Activated CD4-positive, alpha-beta memory T cell treated with anti-CD3 and anti-CD28 coated beads for 36 hours (primary cell): ENCODE measurements around the gene CFAP53. TPM values are rescaled to one million over a fixed set of nuclear protein-coding genes. Genes with fewer than 3 reads are reported as not detected.
"Not testable (repeated sequence)": the region's sequence is repeated elsewhere in the genome, so short reads cannot be mapped to it uniquely, and the experiment has no call there.

Source experiments
- CTCF ChIA-PET: fragments of 350-600 bp; sonication (Branson Sonifier 250); formaldehyde crosslinking; loops from one replicate; lab custom pipeline; 2021; ENCODE audit warnings: antibody characterized with exemption, inconsistent platforms; lab: Charles Lee
- POLR2A ChIA-PET: fragments of 350-600 bp; sonication (Branson Sonifier 250); formaldehyde crosslinking; loops from one replicate; lab custom pipeline; 2021; ENCODE audit warnings: antibody characterized with exemption; lab: Charles Lee
- DNase-seq: peaks from one replicate; pipeline ENCODE4 v3.0.0-alpha.2; 2020
- H3K27ac Mint-ChIP-seq: one replicate; pipeline ENCODE4 v1.8.0; 2021; ENCODE audit warnings: mixed read lengths
- H3K27me3 Mint-ChIP-seq: one replicate; pipeline ENCODE4 v1.8.0; 2021; ENCODE audit warnings: mixed read lengths
- H3K36me3 Mint-ChIP-seq: one replicate; pipeline ENCODE4 v1.8.0; 2021; ENCODE audit warnings: mixed read lengths
- H3K4me1 Mint-ChIP-seq: one replicate; pipeline ENCODE4 v1.8.0; 2021; ENCODE audit warnings: low read depth, mixed read lengths
- H3K4me3 Mint-ChIP-seq: one replicate; pipeline ENCODE4 v1.8.0; 2021; ENCODE audit warnings: mild to moderate bottlenecking, mixed read lengths
- H3K9me3 Mint-ChIP-seq: one replicate; pipeline ENCODE4 v1.8.0; 2021; ENCODE audit warnings: mixed read lengths
- intact Hi-C: fragments of 100-400 bp; cut with micrococcal nuclease; formaldehyde crosslinking; loops from one replicate; pipeline ENCODE4 v1.15.1; 2023
- total RNA-seq, 2 experiments: library from RNA; stranded (reverse); gene quantifications; one replicate each; pipeline ENCODE4 v1.2.3, GENCODE V29; 2021

The CFAP53 gene
- total RNA-seq, 2 experiments from 2014 or later: 0.26 to 0.48 TPM

DNA sequence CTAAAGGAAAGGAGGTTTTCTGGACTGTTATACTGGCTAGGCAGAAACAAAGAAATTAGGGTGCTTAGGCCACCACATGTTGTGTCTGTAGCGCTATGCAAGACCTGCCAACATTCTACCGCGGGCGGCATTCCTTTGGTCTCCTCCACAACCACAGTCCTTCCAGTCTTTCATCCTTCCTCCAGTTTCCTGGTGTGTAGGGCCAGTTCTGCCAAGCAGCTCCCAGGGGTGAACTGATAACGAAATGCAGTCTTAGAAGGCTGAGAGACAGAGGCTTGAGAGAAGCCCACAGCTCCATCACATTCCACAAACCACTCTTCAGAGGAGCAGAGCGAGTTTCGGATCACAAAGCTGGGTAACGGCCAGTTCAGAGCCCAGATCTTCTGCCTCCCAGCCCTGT, 40.6 kb upstream of the CFAP53 start:
- H3K36me3 Mint-ChIP-seq: no peaks in the 10 kb centered on the region
- no peak for DNase-seq
- intact Hi-C loops: loop anchor here (1.0 to 5.0 kb wide), 3 partner anchors 9 to 68 kb away; partner anchors contain the start of genes CFAP53 and SKA1
- H3K27me3 Mint-ChIP-seq: peaks cover 9% of the 10 kb centered on the region
- peaks cover 4% of the 10 kb centered on the region for H3K9me3 Mint-ChIP-seq
- peaks cover 4% of the 10 kb centered on the region for H3K4me1 Mint-ChIP-seq
- ChIA-PET POLR2A (interaction anchor here (0.7 kb wide), 1 partner anchor 41 kb away, joined by 3 read pairs; no protein-coding TSS in a partner anchor), CTCF (interaction anchor here (1.7 kb wide), 1 partner anchor 50 kb away, joined by 9 read pairs; no protein-coding TSS in a partner anchor)
- H3K4me3 Mint-ChIP-seq: peak overlapping the region; percentile 83
- H3K27ac Mint-ChIP-seq: no peak overlapping the region

DNA sequence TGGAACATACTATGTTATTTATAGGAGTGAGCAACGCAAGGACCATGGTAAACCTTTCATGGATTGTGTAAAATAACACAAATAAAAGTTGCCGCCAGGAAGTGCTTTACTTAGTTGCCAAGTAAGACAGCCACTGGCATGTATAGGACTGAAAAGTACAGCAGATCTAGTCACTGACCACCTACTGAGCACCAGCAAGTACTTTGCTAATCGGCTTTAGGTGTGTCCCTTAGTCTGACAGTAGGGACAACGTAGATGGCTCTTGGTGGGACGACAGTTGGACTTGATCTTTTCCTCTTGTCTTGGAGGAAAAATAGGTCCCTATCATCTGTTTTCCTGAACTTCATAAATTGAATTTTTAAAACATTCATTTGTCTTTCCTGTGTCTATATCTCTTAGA, 34.8 kb upstream of the CFAP53 start:
- ChIA-PET POLR2A (no interaction called here), CTCF (no interaction called here)
- peaks cover 26% of the 10 kb centered on the region for H3K27me3 Mint-ChIP-seq
- intact Hi-C loops: no loop called here
- peaks cover 4% of the 10 kb centered on the region for H3K9me3 Mint-ChIP-seq
- H3K4me3 Mint-ChIP-seq: no peak overlapping the region
- no peaks in the 10 kb centered on the region for H3K36me3 Mint-ChIP-seq
- peaks cover 10% of the 10 kb centered on the region for H3K4me1 Mint-ChIP-seq
- no peak for DNase-seq
- H3K27ac Mint-ChIP-seq: no peak overlapping the region

DNA sequence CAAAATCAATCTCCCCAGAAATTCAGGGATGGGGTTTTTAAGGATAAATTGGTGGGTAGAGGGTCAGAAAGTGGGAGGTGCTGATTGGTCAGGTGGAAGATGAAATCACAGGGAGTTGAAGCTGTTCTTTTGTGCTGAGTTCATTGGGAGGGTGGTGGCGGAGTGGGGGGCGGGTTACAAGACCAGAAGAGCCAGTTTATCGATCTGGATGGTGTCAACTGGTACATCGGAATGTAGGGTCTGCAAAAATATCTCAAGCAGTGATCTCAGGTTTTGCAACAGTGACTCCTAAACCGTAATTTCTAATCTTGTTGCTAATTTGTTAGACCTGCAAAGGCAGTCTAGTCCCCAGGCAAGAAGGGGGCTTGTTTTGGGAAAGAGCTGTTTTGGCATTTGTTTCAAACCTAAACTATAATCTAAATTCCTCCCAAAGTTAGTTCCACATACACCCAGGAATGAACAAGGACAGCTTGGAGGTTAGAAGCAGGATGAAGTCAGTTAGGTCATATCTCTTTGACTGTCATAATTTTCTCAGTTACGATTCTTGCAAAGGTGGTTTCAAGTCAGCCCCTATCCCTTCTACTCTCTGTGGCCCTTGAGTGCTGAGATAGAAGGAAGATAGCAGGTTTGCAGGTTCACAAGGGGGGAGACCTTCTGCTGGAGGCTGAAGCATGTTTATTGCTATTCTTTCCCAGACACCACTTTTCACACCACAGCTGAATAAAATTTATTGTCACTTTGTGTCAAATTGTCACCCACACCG, 33.5 kb upstream of the CFAP53 start:
- no peak overlapping the region for H3K4me3 Mint-ChIP-seq
- no peak for DNase-seq

DNA sequence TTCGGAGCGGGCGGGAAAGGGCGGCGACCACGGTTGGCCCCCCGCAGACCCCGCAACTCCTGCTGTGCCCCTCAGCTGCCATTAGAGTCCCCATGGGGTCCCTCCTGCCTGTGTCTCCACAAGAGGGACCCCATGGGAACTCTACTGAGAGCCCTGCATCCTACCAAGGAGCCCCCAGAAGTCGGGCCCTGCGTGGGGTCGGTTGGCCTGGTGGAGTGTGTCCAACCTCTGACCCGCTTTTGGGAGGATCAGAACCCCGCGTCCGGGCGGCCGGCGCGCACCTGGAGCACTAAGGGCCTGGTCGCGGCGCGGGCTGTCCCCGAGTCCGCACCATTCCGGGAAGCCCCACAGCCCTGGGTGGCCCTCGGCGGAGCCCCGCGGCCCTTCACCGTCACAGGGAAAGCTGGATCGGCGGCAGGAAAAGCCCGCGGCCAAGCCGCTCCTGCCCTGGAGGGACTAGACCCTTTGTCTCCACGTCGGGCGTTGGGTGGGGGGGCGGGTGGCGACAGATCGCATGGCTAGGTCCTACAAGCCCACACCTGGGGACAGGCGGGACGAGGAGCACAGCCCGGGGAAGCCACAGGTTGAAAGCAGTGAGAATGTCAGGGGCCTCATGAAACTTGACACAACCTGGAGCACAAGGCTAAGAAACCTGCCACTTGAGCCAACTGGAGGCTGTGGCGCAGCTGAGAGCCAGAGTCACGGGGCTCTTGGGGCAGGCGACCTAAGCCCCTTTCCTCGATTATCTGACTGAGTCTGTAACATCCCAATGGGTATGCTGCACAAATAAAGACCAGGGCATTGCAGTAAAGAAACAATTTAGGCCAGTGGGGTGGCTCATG, 32.4 kb upstream of the CFAP53 start:
- ChIA-PET CTCF (interaction anchor here (1.3 kb wide), 1 partner anchor 59 kb away, joined by 4 read pairs; no protein-coding TSS in a partner anchor), POLR2A (no interaction called here)
- intact Hi-C loops: loop anchor here (1.0 kb wide), 2 partner anchors 9 to 10 kb away; no protein-coding TSS in a partner anchor
- DNase-seq: no peak
- Mint-ChIP-seq H3K27me3 (peaks cover 19% of the 10 kb centered on the region), H3K27ac (no peak overlapping the region), H3K4me3 (peak overlapping the region; percentile 72), H3K9me3 (no peaks in the 10 kb centered on the region), H3K4me1 (peaks cover 10% of the 10 kb centered on the region), H3K36me3 (no peaks in the 10 kb centered on the region)

More for the DNA sequence above, 33.5 kb upstream of the CFAP53 start:
- intact Hi-C loops: no loop called here
- peaks cover 10% of the 10 kb centered on the region for H3K4me1 Mint-ChIP-seq
- H3K27ac Mint-ChIP-seq: no peak overlapping the region
- H3K36me3 Mint-ChIP-seq: no peaks in the 10 kb centered on the region
- H3K27me3 Mint-ChIP-seq: peaks cover 22% of the 10 kb centered on the region
- no peaks in the 10 kb centered on the region for H3K9me3 Mint-ChIP-seq
- CTCF ChIA-PET: no interaction called here
- POLR2A ChIA-PET: no interaction called here

DNA sequence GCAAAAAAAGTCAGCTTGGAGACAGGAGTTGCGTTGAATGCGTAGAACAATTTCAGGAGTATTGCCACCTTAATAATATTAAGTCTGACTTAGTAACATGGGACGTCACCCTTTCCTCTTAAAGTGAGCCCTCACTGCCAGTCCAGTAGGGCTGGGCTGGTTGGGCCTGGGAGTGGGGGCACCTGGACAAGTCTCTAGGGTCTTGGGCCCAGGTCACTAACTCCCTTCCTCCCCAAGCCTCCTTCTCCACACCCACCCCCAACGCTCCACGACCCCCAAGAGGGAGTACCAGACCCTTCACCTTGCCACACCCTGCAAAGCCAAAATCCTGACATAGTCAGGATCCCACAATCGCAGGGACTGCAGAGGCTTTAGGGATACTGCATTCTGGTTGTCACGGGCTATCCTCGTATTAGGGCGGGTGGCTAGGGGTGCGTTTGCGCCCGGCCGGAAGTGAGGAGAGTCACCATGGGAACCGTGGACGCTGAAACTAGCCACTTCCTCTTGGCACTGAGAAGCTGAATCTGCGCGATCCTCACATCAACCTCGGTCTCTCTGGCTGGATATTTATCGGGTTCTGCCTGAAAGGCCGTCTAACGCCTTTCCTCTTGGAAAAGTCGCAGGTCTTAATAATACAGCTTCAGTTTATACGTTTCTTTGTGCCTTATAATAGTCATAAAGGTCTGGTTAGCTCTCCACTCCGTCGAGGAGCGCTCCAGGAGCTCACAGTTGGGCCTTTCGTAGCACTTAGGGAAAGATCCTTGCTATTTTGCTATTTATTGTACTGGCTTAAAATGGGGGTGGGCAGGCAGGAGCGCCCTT, 31.5 kb upstream of the CFAP53 start:
- peak; percentile 88 for DNase-seq
- no peak overlapping the region for H3K27ac Mint-ChIP-seq
- peaks cover 10% of the 10 kb centered on the region for H3K4me1 Mint-ChIP-seq
- intact Hi-C loops: loop anchor here (1.0 kb wide), 2 partner anchors 9 to 10 kb away; no protein-coding TSS in a partner anchor
- H3K27me3 Mint-ChIP-seq: peaks cover 19% of the 10 kb centered on the region
- no peaks in the 10 kb centered on the region for H3K36me3 Mint-ChIP-seq
- H3K4me3 Mint-ChIP-seq: peak overlapping the region; percentile 72
- ChIA-PET CTCF (interaction anchor here (0.6 to 1.3 kb wide), 2 partner anchors 10 to 60 kb away, joined by 3 to 4 read pairs; no protein-coding TSS in a partner anchor), POLR2A (no interaction called here)
- no peaks in the 10 kb centered on the region for H3K9me3 Mint-ChIP-seq

DNA sequence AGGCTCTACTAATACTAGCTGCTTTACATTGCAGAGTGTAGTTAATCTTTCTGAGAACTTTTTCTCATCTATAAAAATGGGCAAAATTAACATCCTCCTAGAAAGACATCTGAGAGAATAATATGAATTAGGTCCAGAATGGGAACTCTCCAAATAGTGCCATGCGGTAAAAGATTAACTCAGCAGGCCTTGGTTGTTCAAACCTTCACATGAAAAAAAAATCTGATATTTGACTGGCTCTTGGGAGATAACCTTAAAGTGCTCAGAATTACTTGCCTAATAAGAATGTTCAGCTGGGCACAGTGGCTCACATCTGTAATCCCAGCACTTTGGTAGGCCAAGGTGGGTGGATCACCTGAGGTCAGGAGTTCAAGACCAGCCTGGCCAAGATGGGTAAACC, 26.7 kb upstream of the CFAP53 start:
- no peaks in the 10 kb centered on the region for H3K9me3 Mint-ChIP-seq
- peaks cover 14% of the 10 kb centered on the region for H3K4me1 Mint-ChIP-seq
- ChIA-PET CTCF (interaction anchor here (1.5 kb wide), 1 partner anchor 64 kb away, joined by 6 read pairs; no protein-coding TSS in a partner anchor), POLR2A (no interaction called here)
- no peak overlapping the region for H3K27ac Mint-ChIP-seq
- no peak overlapping the region for H3K4me3 Mint-ChIP-seq
- peaks cover 2% of the 10 kb centered on the region for H3K27me3 Mint-ChIP-seq
- intact Hi-C loops: no loop called here
- no peak for DNase-seq
- no peaks in the 10 kb centered on the region for H3K36me3 Mint-ChIP-seq

DNA sequence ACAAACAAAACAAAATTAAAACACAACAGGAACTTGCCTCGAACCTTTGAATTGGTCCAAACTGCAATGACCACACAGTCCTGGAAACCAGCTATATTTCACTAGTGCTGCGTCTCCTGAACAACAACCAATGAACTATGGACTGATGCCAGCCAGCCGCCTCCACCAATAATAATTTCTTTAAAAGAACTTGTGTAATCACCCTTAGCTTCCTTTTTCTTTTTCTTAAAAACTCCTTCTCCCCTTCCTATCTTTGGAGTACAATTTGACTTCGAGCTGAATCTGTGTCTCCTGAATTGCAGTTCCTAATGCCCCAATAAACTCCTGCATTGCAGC, 22.8 kb upstream of the CFAP53 start:
- Mint-ChIP-seq H3K9me3 (no peaks in the 10 kb centered on the region), H3K27me3 (no peaks in the 10 kb centered on the region), H3K4me3 (peak overlapping the region; percentile 42), H3K4me1 (peaks cover 18% of the 10 kb centered on the region), H3K27ac (no peak overlapping the region), H3K36me3 (peaks cover 29% of the 10 kb centered on the region)
- ChIA-PET POLR2A (no interaction called here), CTCF (interaction anchor here (0.6 to 2.0 kb wide), 3 partner anchors 20 to 68 kb away, joined by 3 to 11 read pairs (median 4); no protein-coding TSS in a partner anchor)
- DNase-seq: no peak
- intact Hi-C loops: loop anchor here (5.0 to 10.0 kb wide), 3 partner anchors 68 to 1354 kb away; partner anchors contain the start of gene ACAA2

DNA sequence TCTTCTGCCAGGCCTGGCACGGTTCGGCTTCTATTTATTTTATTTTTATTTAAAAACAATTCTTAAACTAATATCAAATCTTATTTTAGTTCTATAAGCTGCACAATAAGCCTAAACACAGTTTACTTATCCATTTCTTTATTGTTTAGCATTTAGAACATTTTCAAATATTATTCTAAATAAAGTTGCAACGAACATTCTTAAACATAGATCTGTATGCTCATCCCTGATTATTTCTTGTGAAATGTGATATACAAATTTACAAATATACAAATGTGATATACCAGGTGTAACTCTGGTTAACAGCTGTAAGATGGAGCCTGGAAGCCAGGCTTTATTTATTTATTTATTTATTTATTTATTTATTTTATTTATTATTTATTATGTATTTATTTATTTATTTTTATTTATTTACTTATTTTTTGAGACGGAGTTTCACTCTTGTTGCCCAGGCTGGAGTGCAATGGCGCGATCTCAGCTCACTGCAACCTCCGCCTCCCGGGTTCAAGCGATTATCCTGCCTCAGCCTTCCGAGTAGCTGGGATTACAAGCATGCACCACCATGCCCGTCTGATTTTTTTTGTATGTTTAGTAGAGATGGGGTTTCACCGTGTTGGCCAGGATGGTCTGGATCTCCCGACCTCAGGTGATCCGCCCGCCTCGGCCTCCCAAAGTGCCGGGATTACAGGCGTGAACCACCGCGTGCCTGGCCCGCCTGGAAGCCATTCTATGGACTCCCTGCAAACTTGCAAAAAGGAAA, 22.2 kb upstream of the CFAP53 start:
- CTCF ChIA-PET: interaction anchor here (0.6 to 2.0 kb wide), 3 partner anchors 19 to 69 kb away, joined by 3 to 11 read pairs (median 4); no protein-coding TSS in a partner anchor
- DNase-seq, POLR2A ChIA-PET, H3K27me3 Mint-ChIP-seq, H3K9me3 Mint-ChIP-seq: not testable (repeated sequence)
- peaks cover 34% of the 10 kb centered on the region for H3K36me3 Mint-ChIP-seq
- intact Hi-C loops: loop anchor here (1.0 to 10.0 kb wide), 4 partner anchors 10 to 1354 kb away; partner anchors contain the start of gene ACAA2
- peaks cover 22% of the 10 kb centered on the region for H3K4me1 Mint-ChIP-seq
- peak overlapping the region; percentile 100 for H3K27ac Mint-ChIP-seq
- H3K4me3 Mint-ChIP-seq: peak overlapping the region; percentile 88

DNA sequence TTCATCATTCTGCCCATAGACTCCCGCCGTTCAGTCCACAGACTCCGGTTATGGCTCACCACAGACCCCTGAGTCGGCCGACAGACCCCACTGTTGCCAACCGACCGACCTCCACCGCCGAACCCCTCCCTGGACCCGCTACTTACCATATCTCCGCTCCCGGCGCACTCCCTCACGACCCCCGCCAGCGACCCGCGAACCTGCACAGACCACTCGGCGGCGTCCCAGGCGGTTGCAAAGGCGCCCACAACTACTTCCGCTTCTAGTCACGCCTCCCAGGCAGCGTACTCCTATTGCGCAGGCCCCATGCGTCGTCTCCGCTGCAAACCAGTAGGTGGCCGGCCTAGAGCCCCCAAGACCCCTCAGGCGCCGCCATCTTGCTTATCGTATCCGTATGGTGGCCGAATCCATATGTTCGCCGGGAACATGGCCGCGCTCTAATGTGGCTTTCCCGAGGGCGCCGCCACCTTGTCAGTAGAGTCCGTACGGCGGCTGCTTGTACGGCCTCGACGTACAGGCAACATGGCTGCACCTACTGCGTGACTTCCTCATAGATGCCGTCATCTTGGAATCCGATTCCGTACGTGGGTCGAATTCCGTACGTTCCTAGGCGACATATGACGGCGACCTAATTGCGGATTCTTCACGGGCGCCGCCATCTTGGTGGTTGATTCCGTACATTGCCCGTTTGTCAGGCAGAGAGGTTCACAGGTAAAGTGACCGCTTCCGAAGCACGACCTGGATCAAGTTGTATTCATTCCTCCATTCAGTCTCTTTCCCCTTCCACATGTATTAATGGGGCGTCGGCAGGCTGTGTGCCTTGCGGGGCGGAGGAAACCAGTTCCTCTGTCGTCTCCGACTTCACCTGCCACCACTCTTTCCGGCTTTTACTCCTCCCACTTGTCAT, 21.4 kb upstream of the CFAP53 start, which contains the start of gene CXXC1:
TSS of gene CXXC1 (minus strand) at position 252 of the 907 bp plus-strand sequence. CDS start at position 149, 103 bp downstream.
- Mint-ChIP-seq H3K9me3 (no peaks in the 10 kb centered on the region), H3K27ac (peak within 1 kb of the TSS; percentile 100), H3K36me3 (peaks cover 42% of the 10 kb centered on the region), H3K4me3 (peak within 1 kb of the TSS; percentile 88), H3K27me3 (no peaks in the 10 kb centered on the region), H3K4me1 (peaks cover 28% of the 10 kb centered on the region)
- POLR2A ChIA-PET: no interaction called here
- intact Hi-C loops: loop anchor here (1.0 to 10.0 kb wide), 8 partner anchors 11 to 1353 kb away; partner anchors contain the start of genes ACAA2, CFAP53 and RPL17
- DNase-seq: peak; percentile 98
- CTCF ChIA-PET: interaction anchor here (2.0 kb wide), 1 partner anchor 70 kb away, joined by 11 read pairs; no protein-coding TSS in a partner anchor

DNA sequence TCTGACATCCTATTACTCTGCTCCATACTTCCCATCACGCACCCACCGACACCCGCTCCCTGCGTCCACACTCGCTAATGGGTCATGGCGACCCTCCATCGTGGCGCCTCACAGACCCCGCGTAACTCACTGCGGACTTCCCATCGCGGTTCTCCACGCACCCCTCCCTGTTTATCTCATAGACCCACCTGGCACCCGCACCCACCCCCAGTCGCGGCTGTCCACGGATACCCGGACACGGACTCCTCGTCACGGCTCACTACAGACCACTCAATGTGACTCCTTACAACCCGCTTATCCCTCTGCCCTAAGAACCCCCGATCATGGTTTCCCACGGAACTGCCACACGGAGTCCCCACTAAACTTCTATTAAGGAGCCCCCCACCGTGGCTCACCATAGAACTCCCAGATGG, 20.7 kb upstream of the CFAP53 start:
- ChIA-PET CTCF (no interaction called here), POLR2A (no interaction called here)
- H3K4me3 Mint-ChIP-seq: peak overlapping the region; percentile 88
- no peaks in the 10 kb centered on the region for H3K9me3 Mint-ChIP-seq
- H3K27ac Mint-ChIP-seq: peak overlapping the region; percentile 100
- intact Hi-C loops: loop anchor here (1.0 to 10.0 kb wide), 7 partner anchors 21 to 1352 kb away; partner anchors contain the start of genes ACAA2, CFAP53 and RPL17
- no peaks in the 10 kb centered on the region for H3K27me3 Mint-ChIP-seq
- DNase-seq: no peak
- peaks cover 31% of the 10 kb centered on the region for H3K4me1 Mint-ChIP-seq
- H3K36me3 Mint-ChIP-seq: peaks cover 49% of the 10 kb centered on the region
